Smooth muscle cell (in vitro differentiated cells): ENCODE data around the gene UBXN1. TPM values are rescaled to one million over a fixed set of nuclear protein-coding genes. Genes with fewer than 3 reads are reported as not detected.

ENCODE experiments used
- DNase-seq: peaks from one replicate; lab custom pipeline; 2025; ENCODE audit not compliant: unreplicated experiment; lab: John Stamatoyannopoulos, UW
- H2AFZ ChIP-seq: fragments of 200-600 bp; sonication (generic); 2 replicates; pipeline ENCODE4 v1.6.0; 2016; ENCODE audit warnings: antibody characterized with exemption, low read depth, mild to moderate bottlenecking
- H3F3A ChIP-seq: fragments of 200-600 bp; sonication (generic); 2 replicates; pipeline ENCODE4 v1.6.0; 2017; ENCODE audit warnings: antibody characterized with exemption, low read depth
- H3K27ac ChIP-seq: fragments of 200-600 bp; sonication (generic); 2 replicates; pipeline ENCODE4 v1.5.1; 2016; ENCODE audit warnings: low read depth, mild to moderate bottlenecking
- H3K27me3 ChIP-seq: fragments of 200-600 bp; sonication (generic); 2 replicates; pipeline ENCODE4 v1.6.1; 2016; ENCODE audit warnings: low read depth, mild to moderate bottlenecking
- H3K36me3 ChIP-seq: fragments of 200-600 bp; sonication (generic); 2 replicates; pipeline ENCODE4 v1.5.1; 2016; ENCODE audit warnings: low read depth
- H3K4me1 ChIP-seq: fragments of 200-600 bp; sonication (generic); 2 replicates; pipeline ENCODE4 v1.5.1; 2016; ENCODE audit warnings: low read depth
- H3K4me2 ChIP-seq: fragments of 200-600 bp; sonication (generic); 2 replicates; pipeline ENCODE4 v1.6.0; 2016; ENCODE audit warnings: mild to moderate bottlenecking
- H3K4me3 ChIP-seq: fragments of 200-600 bp; sonication (generic); 2 replicates; pipeline ENCODE4 v1.5.1; 2016; ENCODE audit warnings: mild to moderate bottlenecking
- H3K79me2 ChIP-seq: fragments of 200-600 bp; sonication (generic); 2 replicates; pipeline ENCODE4 v1.6.0; 2016; ENCODE audit warnings: low read depth, mild to moderate bottlenecking
- H3K9ac ChIP-seq: fragments of 200-600 bp; sonication (generic); 2 replicates; pipeline ENCODE4 v1.6.0; 2016; ENCODE audit warnings: low read depth
- H3K9me3 ChIP-seq: fragments of 200-600 bp; sonication (generic); replicated peaks from 2 replicates; pipeline ENCODE4 v1.5.1; 2016; ENCODE audit warnings: low read depth
- H4K20me1 ChIP-seq: fragments of 200-600 bp; sonication (generic); 2 replicates; pipeline ENCODE4 v1.6.0; 2016; ENCODE audit warnings: low read depth
- CTCF ChIP-seq: fragments of 200-600 bp; sonication (generic); IDR thresholded peaks from 2 replicates; pipeline ENCODE4 v1.5.1; 2017; ENCODE audit warnings: borderline replicate concordance, mild to moderate bottlenecking, antibody characterized with exemption; ENCODE audit not compliant: insufficient read depth, poor library complexity, severe bottlenecking
- WGBS: methylation state at CpG from one replicate; pipeline ENCODE4 v1.1.7; 2016; ENCODE audit warnings: low lambda C conversion rate; 5-methylcytosine and 5-hydroxymethylcytosine counted together
- polyA plus RNA-seq: library from polyadenylated mRNA; unstranded; fragments of >200 nt; fragmentation: Nextera tagmentation; extraction: Ambion mirVana; gene quantifications from 2 replicates; pipeline ENCODE4 v1.2.1, GENCODE V29; 2016
- total RNA-seq: library from RNA; depleted of rRNA; stranded (reverse); fragments of >200 nt; gene quantifications from 2 replicates; pipeline ENCODE4 v1.2.3, GENCODE V29; 2014

The UBXN1 gene
- total and polyA plus RNA-seq, 2 experiments from 2014 or later: 58.1 to 73.5 TPM

- Histone ChIP-seq H3K9ac (no peak overlapping the region), H3K4me3 (no peak overlapping the region), H3K4me2 (no peak overlapping the region), H3K36me3 (no peaks in the 10 kb centered on the region), H3K4me1 (peaks cover 8% of the 10 kb centered on the region), H2AFZ (no peak overlapping the region), H4K20me1 (no peaks in the 10 kb centered on the region), H3K27me3 (no peaks in the 10 kb centered on the region), H3K27ac (peak overlapping the region; percentile 29), H3K79me2 (peaks cover 18% of the 10 kb centered on the region), H3F3A (peaks cover 34% of the 10 kb centered on the region), H3K9me3 (no peaks in the 10 kb centered on the region)
- 94% methylated on average over 2 of the region's 2 CpGs for WGBS
- TF ChIP-seq CTCF: no peak
- no peak for DNase-seq
These were observed 5.7 kb downstream of the UBXN1 start for GRCh38 chr11:62673196-62673525.

- peaks cover 20% of the 10 kb centered on the region for H3K79me2 ChIP-seq
- peaks cover 13% of the 10 kb centered on the region for H3K4me1 ChIP-seq
- H3K4me2 ChIP-seq: peak within 1 kb of the TSS; percentile 93
- peak within 1 kb of the TSS; percentile 90 for H2AFZ ChIP-seq
- peak within 1 kb of the TSS; percentile 65 for H3K9ac ChIP-seq
- DNase-seq: peak; percentile 79
- peaks cover 7% of the 10 kb centered on the region for H4K20me1 ChIP-seq
- H3F3A ChIP-seq: peaks cover 33% of the 10 kb centered on the region
- TF ChIP-seq CTCF: no peak
- no peaks in the 10 kb centered on the region for H3K27me3 ChIP-seq
- no peaks in the 10 kb centered on the region for H3K36me3 ChIP-seq
- peak within 1 kb of the TSS; percentile 78 for H3K27ac ChIP-seq
- peak within 1 kb of the TSS; percentile 76 for H3K4me3 ChIP-seq
- WGBS: under 1% methylated on average over 52 of the region's 59 CpGs
- H3K9me3 ChIP-seq: no peaks in the 10 kb centered on the region
These were observed 7.1 kb downstream of the UBXN1 start, which contains the start of the genes LBHD1 and UQCC3 for GRCh38 chr11:62671608-62672389. Gene LBHD1, minus strand, starts transcription at chr11:62672267. Its CDS starts 2,236 bp downstream, at chr11:62670031. Gene UQCC3, plus strand, starts transcription at chr11:62671673. Its CDS starts 73 bp downstream, at chr11:62671746.

- Histone ChIP-seq H3K4me2 (peak overlapping the region; percentile 93), H3K4me3 (peak overlapping the region; percentile 76), H3K79me2 (peaks cover 20% of the 10 kb centered on the region), H3K9ac (peak overlapping the region; percentile 65), H4K20me1 (peaks cover 13% of the 10 kb centered on the region), H3K27me3 (no peaks in the 10 kb centered on the region), H3K36me3 (no peaks in the 10 kb centered on the region), H3K9me3 (no peaks in the 10 kb centered on the region), H2AFZ (peak overlapping the region; percentile 90), H3K4me1 (peaks cover 19% of the 10 kb centered on the region), H3F3A (peaks cover 30% of the 10 kb centered on the region), H3K27ac (peak overlapping the region; percentile 78)
- 3% methylated on average over 17 of the region's 17 CpGs for WGBS
- no peak for DNase-seq
- TF ChIP-seq CTCF: no peak
These were observed 7.7 kb downstream of the UBXN1 start for GRCh38 chr11:62671236-62671607.
